IMR-90 (cell line): Measurements from ENCODE around the gene LSG1. TPM values are rescaled to one million over a fixed set of nuclear protein-coding genes. Genes with fewer than 3 reads are reported as not detected.

ENCODE experiments used
- ATAC-seq: fragments of 200-7000 bp; cut with Tn5 transposase; 2 replicates; pipeline ENCODE4 v1.9.1; 2020; ENCODE audit warnings: low read depth, mild to moderate bottlenecking, moderate library complexity
- BruUV-seq: library from RNA; stranded (reverse); fragments of 400-500 nt; replicated peaks from 2 replicates; lab custom pipeline; 2021; lab: Mats Ljungman, UMichigan
- CTCF ChIA-PET: fragments of 300-600 bp; formaldehyde crosslinking; extraction: SDS; loops from one replicate; lab custom pipeline; 2021; ENCODE audit warnings: antibody characterized with exemption; lab: Yijun Ruan, JAX
- POLR2A ChIA-PET: fragments of 300-600 bp; sonication (Branson Sonifier 250); formaldehyde crosslinking; loops from one replicate; lab custom pipeline; 2022; ENCODE audit warnings: antibody characterized with exemption; ENCODE audit not compliant: unreplicated experiment; lab: Charles Lee
- DNase-seq: peaks from one replicate; pipeline ENCODE4 v3.0.0; 2013
- H2AFZ ChIP-seq: replicated peaks from 2 replicates; pipeline ENCODE3; 2013; ENCODE audit warnings: low read length, mild to moderate bottlenecking; ENCODE audit not compliant: poor library complexity
- H2AK5ac ChIP-seq: 2 replicates; pipeline ENCODE4 v1.6.1; 2013; ENCODE audit warnings: low read depth, low read length, inconsistent platforms
- H2AK9ac ChIP-seq: replicated peaks from 2 replicates; pipeline ENCODE3; 2013; ENCODE audit warnings: mild to moderate bottlenecking, low read depth, low read length, moderate library complexity; ENCODE audit not compliant: poor library complexity
- H2BK120ac ChIP-seq: 2 replicates; pipeline ENCODE4 v1.6.1; 2013; ENCODE audit warnings: low read depth, low read length, inconsistent platforms
- H2BK15ac ChIP-seq: 3 replicates; pipeline ENCODE4 v1.6.1; 2013; ENCODE audit warnings: low read depth, low read length, inconsistent platforms
- H2BK20ac ChIP-seq: 2 replicates; pipeline ENCODE4 v1.6.1; 2013; ENCODE audit warnings: low read depth, mild to moderate bottlenecking, inconsistent platforms, low read length, moderate library complexity
- H2BK5ac ChIP-seq: 2 replicates; pipeline ENCODE4 v1.6.1; 2013; ENCODE audit warnings: mild to moderate bottlenecking, low read depth, low read length, inconsistent platforms; ENCODE audit not compliant: poor library complexity, severe bottlenecking
- H3K14ac ChIP-seq: replicated peaks from 2 replicates; pipeline ENCODE4 v1.6.1; 2013; ENCODE audit warnings: low read depth, low read length, inconsistent platforms
- H3K18ac ChIP-seq: 2 replicates; pipeline ENCODE4 v1.6.1; 2013; ENCODE audit warnings: low read depth, low read length, control low read depth
- H3K23ac ChIP-seq: 2 replicates; pipeline ENCODE4 v1.6.1; 2013; ENCODE audit warnings: low read depth, low read length, inconsistent platforms
- H3K27ac ChIP-seq: 2 replicates; pipeline ENCODE4 v1.5.1; 2013; ENCODE audit warnings: mild to moderate bottlenecking, control low read depth, low read length; ENCODE audit not compliant: insufficient read depth
- H3K27me3 ChIP-seq: 2 replicates; pipeline ENCODE4 v1.6.1; 2013; ENCODE audit warnings: low read length; ENCODE audit not compliant: control insufficient read depth, insufficient read depth
- H3K36me3 ChIP-seq: 2 replicates; pipeline ENCODE4 v1.6.1; 2013; ENCODE audit warnings: low read length, mixed read lengths; ENCODE audit not compliant: control insufficient read depth, insufficient read depth
- H3K4ac ChIP-seq: 2 replicates; pipeline ENCODE4 v1.6.1; 2013; ENCODE audit warnings: low read depth, low read length, inconsistent platforms
- H3K4me1 ChIP-seq: 2 replicates; pipeline ENCODE4 v1.6.1; 2013; ENCODE audit warnings: low read length, mixed read lengths; ENCODE audit not compliant: control insufficient read depth, insufficient read depth
- H3K4me2 ChIP-seq: 2 replicates; pipeline ENCODE4 v1.6.1; 2013; ENCODE audit warnings: low read depth, mild to moderate bottlenecking, control low read depth, low read length, moderate library complexity
- H3K4me3 ChIP-seq: 2 replicates; pipeline ENCODE4 v1.5.1; 2013; ENCODE audit warnings: low read depth, mild to moderate bottlenecking, control low read depth, low read length, moderate library complexity; ENCODE audit not compliant: insufficient read depth
- H3K56ac ChIP-seq: 2 replicates; pipeline ENCODE4 v1.6.1; 2013; ENCODE audit warnings: low read length, inconsistent platforms; ENCODE audit not compliant: insufficient read depth; ENCODE audit errors: extremely low read depth
- H3K79me1 ChIP-seq, 2 experiments: 2 replicates each; pipeline ENCODE4 v1.6.1; 2013; ENCODE audit warnings: low read length in 2 of 2, inconsistent platforms in 1 of 2, low read depth in 1 of 2
- H3K9ac ChIP-seq: 2 replicates; pipeline ENCODE4 v1.6.1; 2013; ENCODE audit warnings: low read depth, low read length, control low read depth
- H3K9me1 ChIP-seq: 2 replicates; pipeline ENCODE4 v1.6.1; 2013; ENCODE audit warnings: low read length, inconsistent platforms; ENCODE audit not compliant: insufficient read depth
- H3K9me3 ChIP-seq: 2 replicates; pipeline ENCODE4 v1.6.1; 2013; ENCODE audit warnings: low read length; ENCODE audit not compliant: control insufficient read depth, insufficient read depth
- H4K20me1 ChIP-seq: 2 replicates; pipeline ENCODE4 v1.6.1; 2013; ENCODE audit warnings: low read length, inconsistent platforms; ENCODE audit not compliant: insufficient read depth
- H4K5ac ChIP-seq: 2 replicates; pipeline ENCODE4 v1.6.1; 2013; ENCODE audit warnings: mild to moderate bottlenecking, low read depth, low read length, control low read depth
- H4K8ac ChIP-seq, 2 experiments: 2 replicates each; pipeline ENCODE4 v1.6.1; 2013; ENCODE audit warnings: low read depth in 2 of 2, low read length in 2 of 2, control low read depth in 1 of 2, inconsistent platforms in 1 of 2
- H4K91ac ChIP-seq: 2 replicates; pipeline ENCODE4 v1.6.1; 2013; ENCODE audit warnings: low read depth, low read length, inconsistent platforms; ENCODE audit not compliant: insufficient read depth
- CHD1 ChIP-seq: IDR thresholded peaks from 2 replicates; pipeline ENCODE4 v1.6.1; 2012; ENCODE audit warnings: low read depth, low read length, improper control_type of control experiment
- FOS ChIP-seq: fragments of 150-350 bp; IDR thresholded peaks from 2 replicates; pipeline ENCODE4 v1.6.1; 2016; ENCODE audit warnings: low read depth, low read length
- MAFK ChIP-seq: IDR thresholded peaks from 2 replicates; pipeline ENCODE4 v1.6.1; 2012; ENCODE audit warnings: low read depth, low read length, improper control_type of control experiment
- MAZ ChIP-seq: IDR thresholded peaks from 2 replicates; pipeline ENCODE4 v1.6.1; 2012; ENCODE audit warnings: low read depth, mild to moderate bottlenecking, low read length, improper control_type of control experiment, moderate library complexity, borderline replicate concordance
- MXI1 ChIP-seq: IDR thresholded peaks from 2 replicates; pipeline ENCODE4 v1.6.1; 2012; ENCODE audit warnings: low read depth, mild to moderate bottlenecking, low read length, moderate library complexity, borderline replicate concordance
- RAD21 ChIP-seq: IDR thresholded peaks from 2 replicates; pipeline ENCODE4 v1.6.1; 2012; ENCODE audit warnings: low read length, improper control_type of control experiment
- RCOR1 ChIP-seq: IDR thresholded peaks from 2 replicates; pipeline ENCODE4 v1.6.1; 2012; ENCODE audit warnings: mild to moderate bottlenecking, low read length, improper control_type of control experiment; ENCODE audit not compliant: insufficient replicate concordance
- WGBS, 2 experiments: methylation state at CpG; one replicate each; pipeline versions ENCODE4 v1.1.5 to v1.1.7; 2013; ENCODE audit warnings: missing lambda C conversion rate in 2 of 2; ENCODE audit not compliant: insufficient read length in 1 of 2; ENCODE audit errors: extremely low coverage in 2 of 2; 5-methylcytosine and 5-hydroxymethylcytosine counted together
- dilution Hi-C: fragments of 300-500 bp; cut with HindIII; formaldehyde crosslinking; loops from one replicate; pipeline ENCODE4 v1.14.3; 2018; ENCODE audit warnings: low sequenced_read_pairs; ENCODE audit not compliant: unreplicated experiment
- in situ Hi-C: fragments of 300-500 bp; cut with MboI; formaldehyde crosslinking; loops from 3 replicates; pipeline ENCODE4 v1.14.3; 2019; ENCODE audit warnings: low sequenced_read_pairs, inconsistent platforms, mixed read lengths
- intact Hi-C: fragments of 100-400 bp; cut with micrococcal nuclease; formaldehyde crosslinking; loops from 2 replicates; pipeline ENCODE4 v1.10.0; 2022
- polyA plus RNA-seq, 3 experiments: library from polyadenylated mRNA; depleted of rRNA; stranded (reverse); fragments of >200 nt; gene quantifications; 2 replicates each; pipeline ENCODE4 v1.2.3, GENCODE V29; 2012; ENCODE audit warnings: low replicate concordance in 1 of 3
- total RNA-seq: library from RNA; depleted of rRNA; stranded (reverse); fragments of >200 nt; gene quantifications from 2 replicates; pipeline ENCODE4 v1.2.3, GENCODE V29; 2012
- TF ChIP-seq, protein P1 (sequence below): fragments of 150-350 bp; IDR thresholded peaks from 2 replicates; pipeline ENCODE4 v1.6.1; 2016; ENCODE audit warnings: low read depth, mild to moderate bottlenecking, low read length, moderate library complexity, borderline replicate concordance

LSG1 gene
- total and polyA plus RNA-seq, 2 of the 4 experiments (the other 2 are of a cell fraction) = 26.8 to 45.2 TPM

DNA sequence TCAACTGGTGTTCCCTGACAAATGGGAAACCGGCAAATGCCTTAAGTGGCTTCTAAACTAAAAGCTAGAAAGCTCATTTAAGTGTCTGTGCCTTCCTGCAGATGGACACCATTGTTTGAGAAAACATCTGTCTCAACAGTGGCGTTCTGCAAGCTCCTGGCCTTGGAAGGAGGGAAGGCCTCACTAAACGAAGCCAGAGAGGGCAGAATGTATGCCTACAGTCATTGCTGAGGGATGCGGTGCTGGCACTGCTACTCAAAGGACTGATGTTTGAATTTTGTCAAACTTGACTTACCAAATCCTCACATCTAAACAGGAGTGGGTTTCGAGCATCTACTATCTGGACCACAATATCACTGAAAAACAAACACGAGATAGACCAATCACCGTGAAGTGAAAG, 12.2 kb downstream of the LSG1 start:
- 80% methylated on average over 1 of the region's 7 CpGs; no CpG with 5 or more reads in 1 of the 2 experiments for WGBS, 2 experiments
- Histone ChIP-seq H3K4ac (no peak overlapping the region), H3K9ac (no peak overlapping the region), H3K56ac (no peak overlapping the region), H3K14ac (no peak overlapping the region), H4K5ac (no peak overlapping the region), H3K9me3 (no peaks in the 10 kb centered on the region), H2BK5ac (no peak overlapping the region), H2BK15ac (no peak overlapping the region), H2AK9ac (no peak overlapping the region), H4K20me1 (no peaks in the 10 kb centered on the region), H4K8ac (no peak overlapping the region), H3K27me3 (no peaks in the 10 kb centered on the region), H3K4me1 (no peaks in the 10 kb centered on the region; the same call in 1 of the 2 replicates), H2AK5ac (no peak overlapping the region), H3K18ac (no peak overlapping the region), H2BK20ac (no peak overlapping the region), H3K4me3 (no peak overlapping the region), H3K79me1 (peaks cover 7 to 8% of the 10 kb centered on the region in 2 experiments; a peak in 2 of 4 replicates), H3K23ac (no peak overlapping the region), H3K36me3 (peaks cover 20% of the 10 kb centered on the region), H3K27ac (peak overlapping the region; percentile 37; the same call in 1 of the 2 replicates), H2BK120ac (no peak overlapping the region), H4K91ac (no peak overlapping the region), H3K9me1 (no peaks in the 10 kb centered on the region), H3K4me2 (no peak overlapping the region), H2AFZ (no peak overlapping the region)
- in situ Hi-C loops = no loop called here
- ATAC-seq = no peak
- TF ChIP-seq FOS (no peak), MAFK (no peak), RCOR1 (no peak), CHD1 (no peak), MAZ (no peak), RAD21 (no peak), MXI1 (no peak)
- TF ChIP-seq, protein P1, sequence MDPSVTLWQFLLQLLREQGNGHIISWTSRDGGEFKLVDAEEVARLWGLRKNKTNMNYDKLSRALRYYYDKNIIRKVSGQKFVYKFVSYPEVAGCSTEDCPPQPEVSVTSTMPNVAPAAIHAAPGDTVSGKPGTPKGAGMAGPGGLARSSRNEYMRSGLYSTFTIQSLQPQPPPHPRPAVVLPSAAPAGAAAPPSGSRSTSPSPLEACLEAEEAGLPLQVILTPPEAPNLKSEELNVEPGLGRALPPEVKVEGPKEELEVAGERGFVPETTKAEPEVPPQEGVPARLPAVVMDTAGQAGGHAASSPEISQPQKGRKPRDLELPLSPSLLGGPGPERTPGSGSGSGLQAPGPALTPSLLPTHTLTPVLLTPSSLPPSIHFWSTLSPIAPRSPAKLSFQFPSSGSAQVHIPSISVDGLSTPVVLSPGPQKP = no peak
- intact Hi-C loops = no loop called here
- ChIA-PET POLR2A (no interaction called here), CTCF (no interaction called here)
- BruUV-seq = no TSS peak
- dilution Hi-C loops = no loop called here
- DNase-seq = no peak
